GM23338 (cell line): ENCODE measurements around the gene PRKAR1A. TPM values are rescaled to one million over a fixed set of nuclear protein-coding genes. Genes with fewer than 3 reads are reported as not detected.

ENCODE experiments used
- ATAC-seq: fragments of 200-7000 bp; cut with Tn5 transposase; 3 replicates; pipeline ENCODE4 v1.9.1; 2020
- DNase-seq: peaks from one replicate; pipeline ENCODE4 v3.0.0-alpha.2; 2015; ENCODE audit warnings: low spot score
- H2AFZ ChIP-seq: fragments of 200-600 bp; sonication (generic); 2 replicates; pipeline ENCODE4 v1.8.0; 2016; ENCODE audit warnings: antibody characterized with exemption, mild to moderate bottlenecking, moderate library complexity
- H3F3A ChIP-seq: fragments of 200-600 bp; sonication (generic); replicated peaks from 2 replicates; pipeline ENCODE4 v1.8.0; 2017; ENCODE audit warnings: antibody characterized with exemption, mixed run types, low read depth
- H3K27ac ChIP-seq: fragments of 200-600 bp; sonication (generic); 2 replicates; pipeline ENCODE4 v1.6.1; 2016; ENCODE audit warnings: low read depth
- H3K27me3 ChIP-seq: fragments of 200-600 bp; sonication (generic); 2 replicates; pipeline ENCODE4 v1.8.0; 2016; ENCODE audit warnings: mild to moderate bottlenecking, mixed run types, moderate library complexity; ENCODE audit not compliant: insufficient read depth
- H3K36me3 ChIP-seq: fragments of 200-600 bp; sonication (generic); 2 replicates; pipeline ENCODE4 v1.8.0; 2016; ENCODE audit warnings: mild to moderate bottlenecking; ENCODE audit not compliant: insufficient read depth
- H3K4me1 ChIP-seq: fragments of 200-600 bp; sonication (generic); 2 replicates; pipeline ENCODE4 v1.8.0; 2016; ENCODE audit warnings: mild to moderate bottlenecking, moderate library complexity; ENCODE audit not compliant: insufficient read depth
- H3K4me2 ChIP-seq: fragments of 200-600 bp; sonication (generic); 2 replicates; pipeline ENCODE4 v1.7.1; 2017; ENCODE audit warnings: mixed run types
- H3K4me3 ChIP-seq: fragments of 200-600 bp; sonication (generic); 2 replicates; pipeline ENCODE4 v1.6.1; 2016; ENCODE audit warnings: mixed run types
- H3K79me2 ChIP-seq: fragments of 200-600 bp; sonication (generic); replicated peaks from 2 replicates; pipeline ENCODE4 v1.8.0; 2017; ENCODE audit warnings: mild to moderate bottlenecking; ENCODE audit not compliant: insufficient read depth
- H3K9me2 ChIP-seq: fragments of 200-600 bp; sonication (generic); 2 replicates; pipeline ENCODE4 v1.8.0; 2017; ENCODE audit not compliant: insufficient read depth
- H4K20me1 ChIP-seq: fragments of 200-600 bp; sonication (generic); replicated peaks from 2 replicates; pipeline ENCODE4 v1.8.0; 2017; ENCODE audit warnings: mild to moderate bottlenecking; ENCODE audit not compliant: insufficient read depth
- H3K27ac Mint-ChIP-seq: 2 replicates; pipeline ENCODE4 v1.8.0; 2020; ENCODE audit warnings: inconsistent platforms, mild to moderate bottlenecking, moderate library complexity, mixed read lengths
- H3K27me3 Mint-ChIP-seq: 3 replicates; pipeline ENCODE4 v1.8.0; 2022; ENCODE audit warnings: low read depth, mild to moderate bottlenecking, moderate library complexity, mixed read lengths, inconsistent platforms; ENCODE audit not compliant: insufficient read depth, poor library complexity
- H3K36me3 Mint-ChIP-seq: 3 replicates; pipeline ENCODE4 v1.8.0; 2021; ENCODE audit warnings: low read depth, mild to moderate bottlenecking, inconsistent platforms, moderate library complexity, mixed read lengths
- H3K4me1 Mint-ChIP-seq: 3 replicates; pipeline ENCODE4 v1.8.0; 2020; ENCODE audit warnings: mild to moderate bottlenecking, inconsistent platforms, mixed read lengths
- H3K4me3 Mint-ChIP-seq: 3 replicates; pipeline ENCODE4 v1.8.0; 2021; ENCODE audit warnings: moderate library complexity, mild to moderate bottlenecking, inconsistent platforms, mixed read lengths
- H3K9me3 Mint-ChIP-seq: 3 replicates; pipeline ENCODE4 v1.8.0; 2020; ENCODE audit warnings: moderate library complexity, mild to moderate bottlenecking, inconsistent platforms, mixed read lengths
- CREB1 ChIP-seq: fragments of 250-450 bp; sonication (Bioruptor Pico); IDR thresholded peaks from 2 replicates; pipeline ENCODE4 v1.5.0; 2020; ENCODE audit warnings: low read depth, mild to moderate bottlenecking, moderate library complexity
- EZH2 ChIP-seq: fragments of 200-600 bp; sonication (generic); IDR thresholded peaks from one replicate; pipeline ENCODE4 v1.8.0; 2017; ENCODE audit warnings: antibody characterized with exemption, mild to moderate bottlenecking, low read depth; ENCODE audit not compliant: unreplicated experiment
- EZH2phosphoT487 ChIP-seq: fragments of 200-600 bp; sonication (generic); IDR thresholded peaks from one replicate; pipeline ENCODE4 v1.8.1; 2018; ENCODE audit warnings: antibody characterized with exemption; ENCODE audit not compliant: unreplicated experiment
- NANOG ChIP-seq: IDR thresholded peaks from 2 replicates; pipeline ENCODE4 v1.6.1; 2016; ENCODE audit warnings: antibody characterized with exemption, borderline replicate concordance
- POLR2AphosphoS5 ChIP-seq: IDR thresholded peaks from 2 replicates; pipeline ENCODE4 v1.6.1; 2016; ENCODE audit warnings: antibody characterized with exemption, low read depth
- STAT1 ChIP-seq: IDR thresholded peaks from one replicate; pipeline ENCODE4 v1.6.1; 2016; ENCODE audit warnings: antibody characterized with exemption; ENCODE audit not compliant: unreplicated experiment
- ZNF331 ChIP-seq: fragments of 250-450 bp; sonication (Bioruptor Pico); IDR thresholded peaks from 2 replicates; pipeline ENCODE4 v1.5.0; 2020; ENCODE audit warnings: low read depth, mild to moderate bottlenecking, moderate library complexity
- polyA plus RNA-seq: library from polyadenylated mRNA; unstranded; fragments of >200 nt; fragmentation: Nextera tagmentation; extraction: Ambion mirVana; gene quantifications from 2 replicates; pipeline ENCODE4 v1.2.1, GENCODE V29; 2016
- total RNA-seq: library from RNA; depleted of rRNA; stranded (reverse); fragments of >200 nt; shearing (Covaris generic); gene quantifications from 2 replicates; pipeline ENCODE4 v1.2.3, GENCODE V29; 2014
- TF ChIP-seq, protein P1 (sequence below), 2 experiments: fragments of 200-600 bp in 1 of 2; sonication (generic) in 1 of 2; conservative IDR thresholded peaks; 2 replicates each; pipeline versions ENCODE4 v1.5.1 to v1.6.1; 2016 to 2017; ENCODE audit warnings: antibody characterized with exemption in 2 of 2, low read depth in 2 of 2, mild to moderate bottlenecking in 2 of 2, moderate library complexity in 1 of 2
- TF ChIP-seq, protein P2 (sequence below): IDR thresholded peaks from one replicate; pipeline ENCODE4 v1.6.1; 2018; ENCODE audit warnings: antibody characterized with exemption; ENCODE audit not compliant: unreplicated experiment
- TF ChIP-seq, protein P3 (sequence below): IDR thresholded peaks from 2 replicates; pipeline ENCODE4 v1.6.1; 2016; ENCODE audit warnings: antibody characterized with exemption

The PRKAR1A gene
- total and polyA plus RNA-seq, 2 experiments from 2014 or later = 90.1 to 100 TPM

DNA sequence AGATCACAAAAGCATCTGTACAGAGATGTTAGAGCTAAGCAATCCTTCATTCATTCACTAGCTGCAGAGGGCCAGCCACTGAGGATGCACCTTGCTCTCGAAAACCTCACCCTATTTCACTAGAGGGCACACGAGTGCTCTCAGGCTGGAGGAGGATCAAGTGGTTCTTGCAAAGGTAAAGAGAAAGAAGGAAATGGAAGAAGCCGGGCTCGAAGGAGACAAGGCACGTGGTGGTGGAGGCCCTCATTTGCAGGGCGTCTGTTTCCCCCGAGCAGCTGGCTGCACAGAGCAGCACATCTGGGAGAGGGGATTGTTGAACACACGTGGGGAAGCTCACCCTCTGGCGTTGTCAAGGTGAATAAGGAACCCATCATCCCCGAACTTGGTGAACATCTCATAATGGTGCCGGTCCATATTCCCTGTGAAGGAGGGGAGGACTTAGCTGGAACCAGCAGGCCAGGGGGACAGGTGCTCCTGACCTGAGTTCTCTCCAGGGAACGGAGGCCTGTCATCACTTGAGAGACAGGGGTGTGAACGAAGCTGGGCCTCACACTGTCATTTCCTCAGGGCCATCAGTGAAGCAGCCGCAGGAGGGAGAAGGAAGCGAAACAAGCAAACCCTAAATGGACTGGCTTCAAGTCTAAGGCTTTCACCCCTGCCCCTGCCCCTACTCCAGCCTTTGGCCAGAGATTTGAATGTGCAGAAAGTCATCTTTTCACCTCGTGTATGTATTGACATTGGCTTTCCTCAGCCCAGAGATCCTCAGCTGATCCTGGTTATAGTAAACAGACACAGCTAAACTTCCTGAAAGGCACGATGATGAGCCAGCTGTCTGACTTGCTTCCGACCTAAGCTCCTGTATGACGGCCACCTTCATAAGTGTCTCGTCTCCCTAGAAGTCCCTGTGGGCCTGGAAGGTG lies 27.6 kb downstream of the PRKAR1A start:
- DNase-seq (peak; percentile 41), ATAC-seq (peak; percentile 83)
- no peak overlapping the region for H3K4me2 ChIP-seq
- TF ChIP-seq EZH2phosphoT487 (no peak), ZNF331 (CRISPR knock-in tag) (no peak), EZH2 (no peak), CREB1 (CRISPR knock-in tag) (no peak), POLR2AphosphoS5 (no peak; the same call in 1 of the 2 replicates)
- TF ChIP-seq, protein P1, sequence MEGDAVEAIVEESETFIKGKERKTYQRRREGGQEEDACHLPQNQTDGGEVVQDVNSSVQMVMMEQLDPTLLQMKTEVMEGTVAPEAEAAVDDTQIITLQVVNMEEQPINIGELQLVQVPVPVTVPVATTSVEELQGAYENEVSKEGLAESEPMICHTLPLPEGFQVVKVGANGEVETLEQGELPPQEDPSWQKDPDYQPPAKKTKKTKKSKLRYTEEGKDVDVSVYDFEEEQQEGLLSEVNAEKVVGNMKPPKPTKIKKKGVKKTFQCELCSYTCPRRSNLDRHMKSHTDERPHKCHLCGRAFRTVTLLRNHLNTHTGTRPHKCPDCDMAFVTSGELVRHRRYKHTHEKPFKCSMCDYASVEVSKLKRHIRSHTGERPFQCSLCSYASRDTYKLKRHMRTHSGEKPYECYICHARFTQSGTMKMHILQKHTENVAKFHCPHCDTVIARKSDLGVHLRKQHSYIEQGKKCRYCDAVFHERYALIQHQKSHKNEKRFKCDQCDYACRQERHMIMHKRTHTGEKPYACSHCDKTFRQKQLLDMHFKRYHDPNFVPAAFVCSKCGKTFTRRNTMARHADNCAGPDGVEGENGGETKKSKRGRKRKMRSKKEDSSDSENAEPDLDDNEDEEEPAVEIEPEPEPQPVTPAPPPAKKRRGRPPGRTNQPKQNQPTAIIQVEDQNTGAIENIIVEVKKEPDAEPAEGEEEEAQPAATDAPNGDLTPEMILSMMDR (conservative IDR thresholded peaks at IDR 0.05; ENCODE audit: low read depth in 2 of 2) = peak in 1 of 2 experiments; percentile 58; a peak in 3 of 4 replicates
- Mint-ChIP-seq H3K4me1 (no peaks in the 10 kb centered on the region), H3K27me3 (peaks cover 3% of the 10 kb centered on the region), H3K36me3 (peaks cover 28% of the 10 kb centered on the region), H3K9me3 (no peaks in the 10 kb centered on the region), H3K27ac (no peak overlapping the region), H3K4me3 (no peak overlapping the region)
- no peak overlapping the region for H3K4me3 ChIP-seq
- peaks cover 5% of the 10 kb centered on the region; the same call in 1 of the 2 replicates for H4K20me1 ChIP-seq
- no peaks in the 10 kb centered on the region for H3K36me3 ChIP-seq
- no peaks in the 10 kb centered on the region for H3F3A ChIP-seq
- no peak overlapping the region for H3K27ac ChIP-seq
- H3K79me2 ChIP-seq = no peaks in the 10 kb centered on the region
- H3K9me2 ChIP-seq = no peaks in the 10 kb centered on the region
- no peak overlapping the region for H2AFZ ChIP-seq
- H3K27me3 ChIP-seq = no peaks in the 10 kb centered on the region
- H3K4me1 ChIP-seq = no peaks in the 10 kb centered on the region

DNA sequence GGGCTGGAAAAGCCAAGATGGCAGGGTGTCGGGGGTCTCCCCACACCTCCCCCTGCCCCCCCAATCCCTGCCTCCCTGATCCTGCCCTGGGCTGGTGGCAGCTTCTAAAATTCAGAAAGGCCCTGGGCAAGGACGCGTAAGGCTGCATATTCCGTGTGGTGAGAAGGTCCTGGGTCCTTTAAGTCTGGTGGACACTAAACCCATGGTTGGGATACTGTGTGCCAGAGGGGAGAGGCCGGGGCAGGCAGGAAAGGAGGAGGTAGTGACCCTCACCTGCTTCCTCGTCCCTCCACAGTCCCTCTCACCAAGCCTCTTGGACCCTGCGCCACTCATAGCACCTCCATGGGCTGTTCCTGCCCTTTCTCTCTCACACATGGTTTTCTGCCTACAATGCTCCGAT lies 28.8 kb downstream of the PRKAR1A start:
- H3K9me3 Mint-ChIP-seq = no peaks in the 10 kb centered on the region
- no peaks in the 10 kb centered on the region for H3K36me3 ChIP-seq
- no peaks in the 10 kb centered on the region for H3F3A ChIP-seq
- DNase-seq (no peak), ATAC-seq (no peak)
- H3K27ac Mint-ChIP-seq = no peak overlapping the region
- no peaks in the 10 kb centered on the region for H3K4me1 ChIP-seq
- no peak overlapping the region; the same call in 2 of the 3 replicates for H3K4me3 Mint-ChIP-seq
- H3K27ac ChIP-seq = no peak overlapping the region
- peaks cover 5% of the 10 kb centered on the region; the same call in 1 of the 2 replicates for H4K20me1 ChIP-seq
- H3K4me2 ChIP-seq = no peak overlapping the region
- no peaks in the 10 kb centered on the region for H3K9me2 ChIP-seq
- no peaks in the 10 kb centered on the region for H3K27me3 ChIP-seq
- H2AFZ ChIP-seq = no peak overlapping the region
- H3K27me3 Mint-ChIP-seq = peaks cover 3% of the 10 kb centered on the region
- H3K36me3 Mint-ChIP-seq = peaks cover 25% of the 10 kb centered on the region
- no peak overlapping the region for H3K4me3 ChIP-seq
- no peaks in the 10 kb centered on the region for H3K79me2 ChIP-seq
- H3K4me1 Mint-ChIP-seq = no peaks in the 10 kb centered on the region
- TF ChIP-seq EZH2phosphoT487 (no peak), POLR2AphosphoS5 (no peak), EZH2 (no peak), NANOG (no peak), ZNF331 (CRISPR knock-in tag) (no peak), STAT1 (no peak)
- TF ChIP-seq, protein P1 (conservative IDR thresholded peaks at IDR 0.05; ENCODE audit: low read depth in 2 of 2) = no peak
- TF ChIP-seq, protein P2, sequence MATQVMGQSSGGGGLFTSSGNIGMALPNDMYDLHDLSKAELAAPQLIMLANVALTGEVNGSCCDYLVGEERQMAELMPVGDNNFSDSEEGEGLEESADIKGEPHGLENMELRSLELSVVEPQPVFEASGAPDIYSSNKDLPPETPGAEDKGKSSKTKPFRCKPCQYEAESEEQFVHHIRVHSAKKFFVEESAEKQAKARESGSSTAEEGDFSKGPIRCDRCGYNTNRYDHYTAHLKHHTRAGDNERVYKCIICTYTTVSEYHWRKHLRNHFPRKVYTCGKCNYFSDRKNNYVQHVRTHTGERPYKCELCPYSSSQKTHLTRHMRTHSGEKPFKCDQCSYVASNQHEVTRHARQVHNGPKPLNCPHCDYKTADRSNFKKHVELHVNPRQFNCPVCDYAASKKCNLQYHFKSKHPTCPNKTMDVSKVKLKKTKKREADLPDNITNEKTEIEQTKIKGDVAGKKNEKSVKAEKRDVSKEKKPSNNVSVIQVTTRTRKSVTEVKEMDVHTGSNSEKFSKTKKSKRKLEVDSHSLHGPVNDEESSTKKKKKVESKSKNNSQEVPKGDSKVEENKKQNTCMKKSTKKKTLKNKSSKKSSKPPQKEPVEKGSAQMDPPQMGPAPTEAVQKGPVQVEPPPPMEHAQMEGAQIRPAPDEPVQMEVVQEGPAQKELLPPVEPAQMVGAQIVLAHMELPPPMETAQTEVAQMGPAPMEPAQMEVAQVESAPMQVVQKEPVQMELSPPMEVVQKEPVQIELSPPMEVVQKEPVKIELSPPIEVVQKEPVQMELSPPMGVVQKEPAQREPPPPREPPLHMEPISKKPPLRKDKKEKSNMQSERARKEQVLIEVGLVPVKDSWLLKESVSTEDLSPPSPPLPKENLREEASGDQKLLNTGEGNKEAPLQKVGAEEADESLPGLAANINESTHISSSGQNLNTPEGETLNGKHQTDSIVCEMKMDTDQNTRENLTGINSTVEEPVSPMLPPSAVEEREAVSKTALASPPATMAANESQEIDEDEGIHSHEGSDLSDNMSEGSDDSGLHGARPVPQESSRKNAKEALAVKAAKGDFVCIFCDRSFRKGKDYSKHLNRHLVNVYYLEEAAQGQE = no peak
- TF ChIP-seq, protein P3, sequence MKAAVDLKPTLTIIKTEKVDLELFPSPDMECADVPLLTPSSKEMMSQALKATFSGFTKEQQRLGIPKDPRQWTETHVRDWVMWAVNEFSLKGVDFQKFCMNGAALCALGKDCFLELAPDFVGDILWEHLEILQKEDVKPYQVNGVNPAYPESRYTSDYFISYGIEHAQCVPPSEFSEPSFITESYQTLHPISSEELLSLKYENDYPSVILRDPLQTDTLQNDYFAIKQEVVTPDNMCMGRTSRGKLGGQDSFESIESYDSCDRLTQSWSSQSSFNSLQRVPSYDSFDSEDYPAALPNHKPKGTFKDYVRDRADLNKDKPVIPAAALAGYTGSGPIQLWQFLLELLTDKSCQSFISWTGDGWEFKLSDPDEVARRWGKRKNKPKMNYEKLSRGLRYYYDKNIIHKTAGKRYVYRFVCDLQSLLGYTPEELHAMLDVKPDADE = no peak
